ENCODE results near the gene LRAT.

GRCh38 chr4:154760895-154761294 lies 17.1 kb downstream of the LRAT start:
- no peak for TF ChIP-seq EP300 (IDR thresholded peaks at IDR 0.05)
- no peak for TF ChIP-seq POLR2AphosphoS5 (IDR thresholded peaks at IDR 0.05)
- TF ChIP-seq POLR2A (IDR thresholded peaks at IDR 0.05), result no peak
- TF ChIP-seq CTCF (IDR thresholded peaks at IDR 0.05), result no peak
